ENCODE data around the gene BOD1.

The BOD1 gene

DNA sequence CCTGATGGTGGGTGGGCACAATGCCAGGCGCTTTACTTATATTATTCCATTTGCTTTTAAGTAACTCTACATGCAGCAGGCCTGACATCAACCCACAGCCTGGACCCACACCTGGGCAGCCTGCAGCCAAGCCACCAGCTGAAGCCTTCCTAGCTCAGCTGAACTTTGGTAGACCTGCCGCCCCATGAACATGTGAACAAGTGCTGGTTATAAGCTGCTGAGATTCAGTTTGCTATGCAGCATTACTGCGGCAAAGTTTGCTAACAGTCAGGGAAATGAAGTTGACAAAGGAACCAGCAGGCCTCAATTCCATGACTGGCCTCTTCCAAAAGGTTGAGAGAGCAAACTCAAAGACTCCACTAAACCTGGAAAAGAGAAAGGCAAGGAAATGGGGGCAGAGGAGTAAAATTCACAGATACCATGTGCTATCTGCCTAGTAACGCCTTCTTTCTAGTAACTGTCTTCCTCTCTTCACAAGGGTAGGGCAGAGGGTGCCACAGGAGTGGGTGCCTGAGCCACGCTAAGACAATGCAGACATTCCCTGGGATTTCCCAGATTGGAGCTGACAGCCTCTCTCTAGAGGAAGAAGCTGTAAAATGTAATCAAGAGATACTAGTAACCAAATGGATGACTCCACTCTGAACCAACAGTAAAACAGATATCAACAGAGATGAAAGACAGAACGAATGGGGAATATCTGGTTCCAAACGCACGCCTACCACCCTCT is 2.9 kb downstream of the BOD1 start:
- Histone ChIP-seq H3K4me3 (ENCODE audit: extremely low read depth, insufficient read depth, low read length, poor library complexity, severe bottlenecking) (no peak overlapping the region), H3K4me1 (ENCODE audit: control insufficient read depth, insufficient read depth, low read length, poor library complexity, severe bottlenecking) (peaks cover 20% of the 10 kb centered on the region), H3K9me3 (ENCODE audit: control insufficient read depth, low read length) (no peaks in the 10 kb centered on the region), H3K27ac (ENCODE audit: low read depth, low read length, severe bottlenecking) (no peak overlapping the region), H3K36me3 (ENCODE audit: control insufficient read depth, insufficient read depth, low read length) (peaks cover 54% of the 10 kb centered on the region)
- WGBS, 2 experiments (ENCODE audit: insufficient coverage in 2 of 2), result 93 to 97% methylated on average over 6 of the region's 8 CpGs

DNA sequence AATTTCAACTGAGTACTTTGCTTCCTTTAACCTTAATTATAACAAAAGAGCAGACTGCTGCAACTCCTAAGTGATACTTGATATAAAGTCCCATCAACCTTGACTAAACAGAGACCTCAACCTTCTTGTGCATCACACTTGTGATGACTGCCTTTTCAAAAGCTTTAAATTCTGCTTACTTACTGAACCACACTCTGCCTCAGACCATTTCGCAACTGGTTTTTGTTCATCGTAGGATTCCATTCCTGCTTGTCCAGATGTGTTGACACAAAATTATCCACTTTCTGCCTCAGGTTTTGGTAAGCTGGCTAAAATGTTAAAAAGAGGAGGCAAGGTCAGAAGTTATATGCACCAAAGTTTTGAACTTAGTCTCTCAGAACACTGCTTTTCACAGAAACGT is 3.5 kb downstream of the BOD1 start:
- no peaks in the 10 kb centered on the region for H3K9me3 ChIP-seq (ENCODE audit: control insufficient read depth, low read length)
- H3K4me1 ChIP-seq (ENCODE audit: control insufficient read depth, insufficient read depth, low read length, poor library complexity, severe bottlenecking), result peaks cover 20% of the 10 kb centered on the region
- no peak overlapping the region for H3K27ac ChIP-seq (ENCODE audit: low read depth, low read length, severe bottlenecking)
- H3K4me3 ChIP-seq (ENCODE audit: extremely low read depth, insufficient read depth, low read length, poor library complexity, severe bottlenecking), result no peak overlapping the region
- 91 to 100% methylated on average over 3 of the region's 3 CpGs for WGBS, 2 experiments (ENCODE audit: insufficient coverage in 2 of 2)
- H3K36me3 ChIP-seq (ENCODE audit: control insufficient read depth, insufficient read depth, low read length), result peaks cover 60% of the 10 kb centered on the region

DNA sequence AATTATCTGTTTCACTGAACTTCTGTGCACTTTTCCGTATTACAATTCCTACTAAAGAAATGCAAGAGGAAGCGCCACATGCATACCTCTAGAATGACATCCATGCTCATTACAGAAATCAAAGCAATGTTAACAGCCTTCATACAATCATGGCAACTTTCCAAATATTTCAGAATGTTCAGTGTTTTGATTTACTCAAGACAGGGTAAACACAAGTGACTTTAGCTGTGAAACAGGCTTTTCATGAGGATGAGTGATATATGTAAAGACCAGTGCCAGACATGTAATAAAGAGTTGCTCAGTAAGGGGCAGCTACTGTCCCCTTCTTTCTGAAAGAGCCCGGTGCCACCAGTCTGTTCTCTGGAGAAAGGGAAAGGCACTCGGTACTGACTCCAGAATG is 4.7 kb downstream of the BOD1 start:
- 93 to 96% methylated on average over 2 to 3 of the region's 4 CpGs for WGBS, 2 experiments (ENCODE audit: insufficient coverage in 2 of 2)
- no peak overlapping the region for H3K4me3 ChIP-seq (ENCODE audit: extremely low read depth, insufficient read depth, low read length, poor library complexity, severe bottlenecking)
- H3K36me3 ChIP-seq (ENCODE audit: control insufficient read depth, insufficient read depth, low read length), result peaks cover 73% of the 10 kb centered on the region
- H3K9me3 ChIP-seq (ENCODE audit: control insufficient read depth, low read length), result no peaks in the 10 kb centered on the region
- H3K4me1 ChIP-seq (ENCODE audit: control insufficient read depth, insufficient read depth, low read length, poor library complexity, severe bottlenecking), result peaks cover 16% of the 10 kb centered on the region
- H3K27ac ChIP-seq (ENCODE audit: low read depth, low read length, severe bottlenecking), result no peak overlapping the region

- Histone ChIP-seq H3K4me1 (ENCODE audit: control insufficient read depth, insufficient read depth, low read length, poor library complexity, severe bottlenecking) (no peaks in the 10 kb centered on the region), H3K36me3 (ENCODE audit: control insufficient read depth, insufficient read depth, low read length) (peaks cover 62% of the 10 kb centered on the region), H3K27ac (ENCODE audit: low read depth, low read length, severe bottlenecking) (no peak overlapping the region), H3K9me3 (ENCODE audit: control insufficient read depth, low read length) (no peaks in the 10 kb centered on the region), H3K4me3 (ENCODE audit: extremely low read depth, insufficient read depth, low read length, poor library complexity, severe bottlenecking) (no peak overlapping the region)
- 83% methylated on average over 1 of the region's 1 CpG; no CpG with 5 or more reads in 1 of the 2 experiments for WGBS, 2 experiments (ENCODE audit: insufficient coverage in 2 of 2)
Measured at GRCh38 chr5:173604141-173604540, 12.3 kb downstream of the BOD1 start.

GRCh38 chr5:173602423-173602822 is 14.0 kb downstream of the BOD1 start:
- no peaks in the 10 kb centered on the region for H3K4me1 ChIP-seq (ENCODE audit: control insufficient read depth, insufficient read depth, low read length, poor library complexity, severe bottlenecking)
- peaks cover 51% of the 10 kb centered on the region for H3K36me3 ChIP-seq (ENCODE audit: control insufficient read depth, insufficient read depth, low read length)
- H3K9me3 ChIP-seq (ENCODE audit: control insufficient read depth, low read length), result no peaks in the 10 kb centered on the region
- H3K27ac ChIP-seq (ENCODE audit: low read depth, low read length, severe bottlenecking), result no peak overlapping the region
- 90% methylated on average over 4 of the region's 6 CpGs; no CpG with 5 or more reads in 1 of the 2 experiments for WGBS, 2 experiments (ENCODE audit: insufficient coverage in 2 of 2)
- H3K4me3 ChIP-seq (ENCODE audit: extremely low read depth, insufficient read depth, low read length, poor library complexity, severe bottlenecking), result no peak overlapping the region

DNA sequence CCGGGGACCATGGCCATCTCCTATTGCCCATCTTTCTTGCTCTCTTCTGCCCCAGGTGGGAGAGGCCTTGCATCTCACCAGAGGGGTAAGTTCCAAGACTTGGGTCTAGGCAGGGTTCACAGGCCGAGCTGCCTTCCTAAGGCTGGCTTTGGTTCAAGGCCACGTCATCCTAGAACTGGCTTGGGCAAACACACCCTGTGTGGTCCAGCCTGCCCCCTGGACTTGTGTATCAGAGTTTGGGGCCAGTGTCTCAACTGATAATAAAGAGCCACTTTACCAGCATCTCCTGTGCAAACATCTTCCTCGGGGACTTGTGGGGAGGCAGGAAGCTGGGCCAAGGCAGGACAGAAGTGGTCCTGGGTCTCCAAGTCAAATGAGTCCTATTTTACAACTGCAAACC is 17.8 kb downstream of the BOD1 start:
- 92% methylated on average over 2 to 4 of the region's 4 CpGs for WGBS, 2 experiments (ENCODE audit: insufficient coverage in 2 of 2)
- H3K4me1 ChIP-seq (ENCODE audit: control insufficient read depth, insufficient read depth, low read length, poor library complexity, severe bottlenecking), result no peaks in the 10 kb centered on the region
- H3K4me3 ChIP-seq (ENCODE audit: extremely low read depth, insufficient read depth, low read length, poor library complexity, severe bottlenecking), result no peak overlapping the region
- H3K27ac ChIP-seq (ENCODE audit: low read depth, low read length, severe bottlenecking), result no peak overlapping the region
- H3K9me3 ChIP-seq (ENCODE audit: control insufficient read depth, low read length), result peaks cover 6% of the 10 kb centered on the region
- peaks cover 16% of the 10 kb centered on the region for H3K36me3 ChIP-seq (ENCODE audit: control insufficient read depth, insufficient read depth, low read length)

- 79 to 100% methylated on average over 1 of the region's 1 CpG for WGBS, 2 experiments (ENCODE audit: insufficient coverage in 2 of 2)
- Histone ChIP-seq H3K4me1 (ENCODE audit: control insufficient read depth, insufficient read depth, low read length, poor library complexity, severe bottlenecking) (no peaks in the 10 kb centered on the region), H3K36me3 (ENCODE audit: control insufficient read depth, insufficient read depth, low read length) (peaks cover 11% of the 10 kb centered on the region), H3K9me3 (ENCODE audit: control insufficient read depth, low read length) (peaks cover 19% of the 10 kb centered on the region), H3K27ac (ENCODE audit: low read depth, low read length, severe bottlenecking) (no peak overlapping the region), H3K4me3 (ENCODE audit: extremely low read depth, insufficient read depth, low read length, poor library complexity, severe bottlenecking) (no peak overlapping the region)
Measured at GRCh38 chr5:173597304-173597703, 19.1 kb downstream of the BOD1 start.

- 100% methylated on average over 2 of the region's 3 CpGs; no CpG with 5 or more reads in 1 of the 2 experiments for WGBS, 2 experiments (ENCODE audit: insufficient coverage in 2 of 2)
- H3K4me1 ChIP-seq (ENCODE audit: control insufficient read depth, insufficient read depth, low read length, poor library complexity, severe bottlenecking), result no peaks in the 10 kb centered on the region
Measured at GRCh38 chr5:173595841-173596240, 20.6 kb downstream of the BOD1 start.

DNA sequence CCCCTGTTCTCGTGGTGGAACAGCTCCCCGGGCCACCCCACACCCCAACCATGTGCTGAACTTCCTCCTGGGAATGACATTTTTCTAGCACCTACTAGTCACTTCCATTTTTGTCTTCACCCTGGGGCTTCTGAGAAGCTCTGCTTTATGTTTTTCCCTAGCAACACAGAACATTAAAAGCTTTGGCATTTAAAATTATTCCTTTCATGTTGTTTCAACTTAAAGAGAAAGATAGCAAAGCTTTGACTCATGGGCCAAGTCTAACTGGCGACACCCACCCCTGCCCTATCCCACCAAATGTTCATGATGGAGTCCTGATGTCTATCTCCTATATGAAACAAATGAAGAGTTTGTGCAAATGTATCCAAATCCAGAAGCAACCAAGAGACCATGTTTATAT is 22.4 kb downstream of the BOD1 start:
- Histone ChIP-seq H3K4me3 (ENCODE audit: extremely low read depth, insufficient read depth, low read length, poor library complexity, severe bottlenecking) (no peak overlapping the region), H3K9me3 (ENCODE audit: control insufficient read depth, low read length) (peaks cover 28% of the 10 kb centered on the region), H3K27ac (ENCODE audit: low read depth, low read length, severe bottlenecking) (no peak overlapping the region), H3K36me3 (ENCODE audit: control insufficient read depth, insufficient read depth, low read length) (peaks cover 5% of the 10 kb centered on the region), H3K4me1 (ENCODE audit: control insufficient read depth, insufficient read depth, low read length, poor library complexity, severe bottlenecking) (no peaks in the 10 kb centered on the region)
- WGBS, 2 experiments (ENCODE audit: insufficient coverage in 2 of 2), result 87 to 89% methylated on average over 2 to 3 of the region's 3 CpGs

More at GRCh38 chr5:173595841-173596240, 20.6 kb downstream of the BOD1 start:
- Histone ChIP-seq H3K9me3 (ENCODE audit: control insufficient read depth, low read length) (peaks cover 28% of the 10 kb centered on the region), H3K4me3 (ENCODE audit: extremely low read depth, insufficient read depth, low read length, poor library complexity, severe bottlenecking) (no peak overlapping the region), H3K36me3 (ENCODE audit: control insufficient read depth, insufficient read depth, low read length) (peaks cover 8% of the 10 kb centered on the region), H3K27ac (ENCODE audit: low read depth, low read length, severe bottlenecking) (no peak overlapping the region)

- Histone ChIP-seq H3K4me3 (ENCODE audit: extremely low read depth, insufficient read depth, low read length, poor library complexity, severe bottlenecking) (no peak overlapping the region), H3K36me3 (ENCODE audit: control insufficient read depth, insufficient read depth, low read length) (no peaks in the 10 kb centered on the region), H3K4me1 (ENCODE audit: control insufficient read depth, insufficient read depth, low read length, poor library complexity, severe bottlenecking) (no peaks in the 10 kb centered on the region), H3K27ac (ENCODE audit: low read depth, low read length, severe bottlenecking) (no peak overlapping the region), H3K9me3 (ENCODE audit: control insufficient read depth, low read length) (peaks cover 32% of the 10 kb centered on the region)
- 45 to 83% methylated on average over 1 to 2 of the region's 2 CpGs for WGBS, 2 experiments (ENCODE audit: insufficient coverage in 2 of 2)
Measured at GRCh38 chr5:173592050-173592669, 24.3 kb downstream of the BOD1 start.

- Histone ChIP-seq H3K4me1 (ENCODE audit: control insufficient read depth, insufficient read depth, low read length, poor library complexity, severe bottlenecking) (no peaks in the 10 kb centered on the region), H3K4me3 (ENCODE audit: extremely low read depth, insufficient read depth, low read length, poor library complexity, severe bottlenecking) (no peak overlapping the region), H3K27ac (ENCODE audit: low read depth, low read length, severe bottlenecking) (no peak overlapping the region), H3K9me3 (ENCODE audit: control insufficient read depth, low read length) (peaks cover 37% of the 10 kb centered on the region), H3K36me3 (ENCODE audit: control insufficient read depth, insufficient read depth, low read length) (no peaks in the 10 kb centered on the region)
- 89 to 91% methylated on average over 8 to 11 of the region's 11 CpGs for WGBS, 2 experiments (ENCODE audit: insufficient coverage in 2 of 2)
Measured at GRCh38 chr5:173591056-173591514, 25.4 kb downstream of the BOD1 start.
